Measurements from ENCODE around the gene SDE2.
"Not testable (repeated sequence)": the region's sequence is repeated elsewhere in the genome, so short reads cannot be mapped to it uniquely, and the experiment has no call there.

SDE2 gene

DNA sequence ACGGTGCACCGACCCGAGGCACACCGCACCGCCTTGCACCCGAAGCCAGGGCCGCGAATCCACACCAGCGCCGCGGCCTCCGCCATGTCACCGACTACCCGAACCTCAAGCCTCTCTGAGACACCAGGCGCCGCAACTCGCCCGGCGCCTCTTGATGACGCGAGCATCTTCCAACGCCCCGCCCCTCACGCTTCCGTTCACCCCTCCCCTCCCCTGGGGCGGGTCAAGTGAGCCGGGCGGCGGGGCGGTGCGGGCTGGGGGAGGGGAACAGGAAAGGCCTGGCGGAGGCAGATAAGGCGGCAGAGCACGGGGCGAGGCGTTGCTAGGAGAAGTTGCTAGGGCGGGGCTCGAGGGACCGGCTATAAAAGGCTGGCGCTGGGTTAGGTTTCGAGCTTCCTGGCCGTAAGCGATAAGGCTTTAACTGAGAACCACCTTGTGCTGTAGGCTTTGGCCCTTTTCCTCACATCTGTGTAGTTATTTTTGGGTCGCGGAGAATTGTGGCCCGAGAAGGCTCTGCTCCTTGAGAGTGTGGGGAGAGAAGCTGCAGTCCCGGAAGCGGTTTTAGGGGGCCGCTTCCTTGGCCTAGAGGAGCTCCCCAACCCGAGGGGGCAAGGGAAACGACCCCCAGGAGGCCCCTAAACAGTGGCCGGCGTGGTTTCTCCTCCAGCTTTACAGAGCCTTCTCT, at the start of gene SDE2:
SDE2 (minus strand) TSS at position 117 of the 685 bp plus-strand sequence; CDS start at position 86, 31 bp downstream.
- peak; percentile 100 for DNase-seq

DNA sequence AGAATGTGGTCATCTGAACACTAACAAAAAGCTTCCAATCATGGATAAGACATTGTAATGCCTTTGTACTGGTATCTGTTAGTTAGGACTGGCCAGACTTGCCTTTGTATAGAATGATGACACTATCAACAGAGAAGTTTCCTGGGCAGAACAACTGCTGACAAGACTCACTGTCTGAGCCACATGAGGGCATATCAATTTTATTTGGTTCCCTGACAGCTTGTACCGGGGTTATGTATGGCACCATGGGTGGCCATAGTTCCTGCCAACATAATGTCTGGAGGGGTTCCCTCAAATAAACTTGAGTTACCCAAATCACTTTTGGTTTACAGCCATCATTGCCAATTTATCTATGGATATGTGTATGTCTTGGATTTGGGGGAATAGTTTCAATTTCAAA, 49.7 kb upstream of the SDE2 start:
- no peak for DNase-seq

GRCh38 chr1:226047495-226047894, 48.4 kb upstream of the SDE2 start:
- no peak for DNase-seq

DNA sequence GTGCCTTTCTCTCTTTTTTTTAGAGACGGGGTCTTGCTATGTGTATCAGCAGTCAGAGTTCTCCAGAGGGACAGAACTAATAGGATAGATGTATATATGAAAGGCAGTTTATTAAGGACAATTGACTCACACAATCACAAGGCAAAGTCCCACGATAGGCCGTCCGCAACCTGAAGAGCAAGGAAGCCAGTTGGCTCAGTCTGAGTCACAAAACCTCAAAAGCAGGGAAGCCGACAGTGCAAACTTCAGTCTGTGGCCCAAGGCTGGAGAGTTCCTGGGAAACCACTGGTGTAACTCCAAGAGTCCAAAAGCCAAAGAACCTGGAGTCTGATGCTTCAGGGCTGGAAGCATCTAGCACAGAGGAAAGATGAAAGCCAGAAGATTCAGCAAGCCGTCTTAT, 47.1 kb upstream of the SDE2 start:
- DNase-seq = no peak

GRCh38 chr1:226044514-226045101, 45.5 kb upstream of the SDE2 start:
- DNase-seq = no peak

DNA sequence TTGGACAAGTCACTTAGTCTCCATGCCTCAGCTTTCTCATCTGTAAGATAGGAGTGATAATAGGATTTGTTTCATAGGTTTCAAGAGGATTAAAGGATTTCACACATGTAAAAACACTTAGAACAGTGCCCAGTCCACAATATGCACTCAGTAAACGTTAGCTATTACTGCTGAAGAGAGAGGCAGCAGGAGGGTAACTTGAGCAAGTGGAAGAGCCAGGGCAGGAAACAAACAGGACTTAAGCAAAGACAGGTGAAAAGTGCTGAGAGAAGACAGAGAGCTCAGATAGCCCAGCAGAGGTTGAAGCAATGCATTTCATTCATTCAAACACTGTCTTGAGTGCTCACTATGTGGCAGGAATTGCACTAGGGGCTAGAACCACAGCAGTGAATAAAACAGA, 42.3 kb upstream of the SDE2 start:
- DNase-seq = no peak

DNA sequence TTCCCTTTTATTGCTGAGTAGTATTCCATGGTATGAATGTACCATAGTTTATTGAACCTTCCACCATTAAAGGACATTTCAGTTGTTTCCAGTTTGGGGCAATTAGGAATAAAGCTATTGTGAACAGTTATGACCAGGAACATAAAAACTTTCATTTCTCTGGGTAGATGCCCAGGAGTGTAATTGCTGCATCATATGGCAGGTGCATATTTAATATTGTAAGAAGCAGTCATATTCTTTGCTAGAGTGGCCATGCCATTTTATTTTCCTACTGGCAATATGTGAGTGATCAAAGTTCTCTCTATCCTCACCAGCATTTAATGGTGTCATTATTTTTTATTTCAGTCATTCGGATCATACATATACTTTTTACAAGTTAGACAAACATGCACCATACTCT, 39.5 kb upstream of the SDE2 start:
- DNase-seq = no peak

DNA sequence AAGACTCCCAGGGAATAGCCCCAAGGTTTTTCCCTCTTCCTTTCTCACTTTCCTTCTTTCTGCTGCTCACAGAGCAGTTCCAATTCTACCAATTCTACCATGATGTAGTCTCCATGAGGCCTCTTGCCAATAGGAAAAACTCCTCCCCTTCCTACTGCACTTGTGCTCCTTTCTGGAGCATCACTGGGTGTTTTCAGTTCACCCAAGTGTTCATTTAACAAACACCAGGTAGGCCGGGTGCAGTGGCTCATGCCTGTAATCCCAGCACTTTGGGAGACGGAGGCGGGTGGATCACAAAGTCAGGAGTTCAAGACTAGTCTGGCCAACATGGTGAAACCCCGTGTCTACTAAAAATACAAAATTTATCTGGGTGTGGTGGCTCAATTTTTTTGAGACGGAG, 36.8 kb upstream of the SDE2 start:
- no peak for DNase-seq

GRCh38 chr1:226034482-226034881, 35.3 kb upstream of the SDE2 start:
- DNase-seq = peak; percentile 31 to 81

DNA sequence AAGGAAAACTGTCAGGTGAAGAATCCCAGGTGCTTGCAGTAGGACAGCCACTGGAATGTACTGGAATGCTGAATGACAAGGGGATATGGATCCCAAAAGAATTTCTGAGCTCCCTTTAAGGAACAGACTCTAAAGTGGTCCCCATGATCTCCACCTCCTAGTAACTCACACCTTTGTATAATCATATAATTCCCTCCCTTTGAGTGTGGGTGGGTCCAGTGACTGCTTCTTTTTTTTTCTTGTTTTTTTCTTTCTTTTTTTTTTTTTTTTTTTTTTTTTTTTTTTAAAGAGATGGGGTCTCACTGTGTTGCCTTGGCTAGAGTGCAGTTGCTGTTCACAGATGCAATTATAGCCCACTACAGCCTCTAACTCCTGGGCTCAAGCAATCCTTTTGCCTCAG, 34.8 kb upstream of the SDE2 start:
- DNase-seq = no peak

- DNase-seq = no peak
These were observed 34.4 kb upstream of the SDE2 start for GRCh38 chr1:226033582-226033981.

- no peak for DNase-seq
These were observed 30.6 kb upstream of the SDE2 start for GRCh38 chr1:226029568-226030225.

DNA sequence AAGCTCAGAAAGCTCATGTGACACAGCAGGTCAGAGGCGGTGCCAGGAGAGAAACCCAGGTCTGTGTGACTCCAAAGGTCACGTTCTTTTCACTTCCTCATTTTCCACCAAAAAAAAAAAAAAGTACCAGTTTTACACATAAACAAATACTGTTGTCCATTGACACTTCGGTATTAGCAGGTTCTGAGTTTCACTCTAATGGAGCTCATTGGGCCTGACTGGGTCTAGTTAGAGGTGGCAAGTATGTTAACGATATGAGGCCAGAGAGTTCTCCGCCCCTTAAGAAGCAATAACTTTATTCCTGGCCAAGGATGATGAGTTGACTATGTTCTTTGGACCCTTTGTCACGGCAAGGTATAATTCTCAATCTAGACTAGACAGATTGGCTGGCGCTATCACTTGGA, 30.0 kb upstream of the SDE2 start:
- peak in 1 of 2 donors; percentile 74 for DNase-seq

DNA sequence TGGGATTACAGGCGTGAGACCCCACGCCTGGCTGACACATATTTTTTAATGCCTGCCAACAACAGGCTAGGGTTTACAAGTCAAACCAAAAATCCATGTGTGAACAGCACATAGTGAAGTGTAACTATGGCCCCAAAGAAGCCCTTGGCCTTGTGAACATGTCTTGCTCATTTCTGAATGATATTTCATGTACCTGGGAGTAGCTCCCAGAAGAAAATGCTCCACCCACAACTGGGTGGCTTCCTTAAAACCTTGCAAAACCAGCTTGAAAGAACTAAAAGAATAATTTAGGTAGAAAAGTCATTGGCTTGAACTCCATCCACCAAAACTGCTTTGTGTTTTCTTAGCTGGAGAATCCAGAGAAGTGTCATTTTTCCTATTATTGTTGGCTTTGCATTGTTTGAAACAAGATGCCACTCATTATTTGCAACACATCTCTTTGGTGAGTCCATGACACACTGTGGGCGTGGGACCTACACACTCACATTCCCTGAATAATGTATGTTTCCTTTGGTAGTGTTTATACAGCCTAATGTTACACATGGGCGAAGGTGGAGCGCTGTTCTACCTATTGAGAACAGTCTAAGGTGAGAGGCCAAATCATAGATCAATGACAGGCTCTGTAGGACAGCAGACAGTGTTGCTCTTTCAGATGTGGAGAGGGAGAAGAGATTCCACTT, 28.5 kb upstream of the SDE2 start:
- no peak for DNase-seq

DNA sequence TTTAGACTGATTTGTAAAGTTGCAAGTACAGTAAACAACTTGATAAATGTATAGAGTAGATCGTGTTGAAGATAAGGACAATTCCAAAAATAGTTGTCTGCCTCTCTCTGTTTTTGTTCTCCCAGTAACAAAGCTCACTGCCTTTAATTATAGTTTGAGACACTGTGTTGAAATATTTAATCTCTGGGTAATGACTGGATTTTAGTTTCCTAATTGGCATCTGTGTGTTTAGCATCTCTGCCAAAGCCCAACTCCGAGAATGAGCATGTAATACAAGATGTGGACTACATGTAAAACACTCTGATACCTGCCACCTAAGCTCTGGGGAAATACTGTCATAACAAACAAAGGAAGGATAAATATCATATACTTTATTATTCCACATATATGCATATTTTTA, 27.7 kb upstream of the SDE2 start:
- DNase-seq = no peak

GRCh38 chr1:226023735-226024134, 24.6 kb upstream of the SDE2 start:
- DNase-seq = no peak

DNA sequence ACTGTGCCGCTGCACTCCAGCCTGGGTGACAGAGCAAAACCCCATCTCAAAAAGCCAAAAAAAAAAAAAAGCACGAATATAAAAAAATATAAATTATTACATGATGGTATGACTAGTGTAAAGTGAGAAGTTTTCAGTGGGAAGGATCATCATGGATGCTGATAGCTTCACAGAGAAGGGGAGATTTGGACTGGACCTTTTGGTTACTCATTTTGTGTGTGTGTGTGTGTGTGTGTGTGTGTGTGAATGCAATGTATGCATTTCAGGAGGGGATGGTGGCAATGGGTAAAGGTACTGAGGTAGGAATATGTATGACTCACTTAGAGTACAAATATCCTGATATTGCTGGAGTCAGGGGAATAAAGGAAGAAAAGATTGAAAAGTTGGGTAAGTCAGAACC, 22.7 kb upstream of the SDE2 start:
- DNase-seq = no peak

DNA sequence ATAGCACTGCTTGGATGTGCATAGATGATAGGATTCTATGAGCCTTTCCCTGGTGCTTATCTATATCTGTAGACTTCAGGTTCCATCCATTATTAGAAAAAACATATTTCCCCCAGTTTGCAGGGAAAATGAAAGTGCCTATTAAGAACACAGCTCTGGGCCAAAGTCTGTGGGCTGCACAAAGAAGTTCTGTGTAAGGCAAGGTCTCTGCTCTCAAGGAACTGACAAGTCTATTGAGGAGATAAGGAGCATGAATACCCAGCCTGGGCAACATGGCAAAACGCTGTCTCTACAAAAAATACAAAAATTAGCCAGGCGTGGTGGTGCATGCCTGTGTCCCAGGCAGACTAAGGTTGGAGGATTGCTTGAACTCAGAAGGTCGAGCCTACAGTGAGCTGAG, 22.3 kb upstream of the SDE2 start:
- no peak for DNase-seq

GRCh38 chr1:226019572-226019971, 20.4 kb upstream of the SDE2 start:
- no peak for DNase-seq

DNA sequence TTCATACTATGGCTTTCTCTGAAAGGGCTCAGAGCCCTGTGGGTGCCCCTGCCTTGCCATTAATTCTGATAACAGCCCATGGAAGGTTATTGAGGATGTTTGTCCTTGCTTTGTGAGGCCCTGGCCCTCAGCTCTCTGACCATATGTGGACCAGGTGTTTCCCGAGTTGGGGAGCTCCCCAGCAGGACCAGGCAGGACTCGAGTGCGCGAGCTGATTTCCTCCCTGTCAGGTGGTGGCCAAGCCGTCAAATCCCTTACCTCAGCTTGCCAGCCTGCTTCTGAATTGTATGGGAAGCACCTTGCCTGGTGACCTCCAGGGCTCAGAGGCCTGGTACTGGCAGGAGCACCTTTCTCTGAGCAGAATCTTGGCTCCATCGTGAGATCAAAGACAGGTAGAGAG, 17.9 kb upstream of the SDE2 start:
- DNase-seq = no peak

DNA sequence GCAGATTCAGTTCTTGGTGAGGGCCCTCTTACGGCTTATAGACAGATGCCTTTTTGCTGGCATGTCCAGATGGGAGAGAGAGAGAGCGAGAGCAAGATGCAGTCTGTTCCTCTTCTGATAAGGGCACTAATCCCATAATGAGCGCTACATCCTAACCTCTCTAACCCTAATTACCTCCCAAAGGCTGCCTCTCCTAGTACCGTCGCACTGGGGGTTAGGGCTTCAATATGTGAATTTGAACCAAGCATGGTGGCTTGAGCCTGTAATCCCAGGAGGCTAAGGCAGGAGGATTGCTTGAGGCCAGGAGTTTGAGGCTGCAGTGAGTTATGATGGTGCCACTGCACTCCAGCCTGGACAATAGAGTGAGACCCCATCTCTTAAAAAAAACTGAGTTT, 10.5 kb upstream of the SDE2 start:
- DNase-seq = no peak

- not testable (repeated sequence) for DNase-seq
These were observed 8.2 kb upstream of the SDE2 start for GRCh38 chr1:226007126-226007892.

GRCh38 chr1:226006686-226007085, 7.5 kb upstream of the SDE2 start:
- DNase-seq = no peak

Data from CD4-positive, alpha-beta T cell treated with Interleukin-4 for 1 hour (primary cell).